ENCODE results near the gene PPM1A. TPM values are rescaled to one million over a fixed set of nuclear protein-coding genes. Genes with fewer than 3 reads are reported as not detected.

Gene PPM1A
- polyA plus RNA-seq, 3 donors = 64.2 to 82.6 (median 76.0) TPM

DNA sequence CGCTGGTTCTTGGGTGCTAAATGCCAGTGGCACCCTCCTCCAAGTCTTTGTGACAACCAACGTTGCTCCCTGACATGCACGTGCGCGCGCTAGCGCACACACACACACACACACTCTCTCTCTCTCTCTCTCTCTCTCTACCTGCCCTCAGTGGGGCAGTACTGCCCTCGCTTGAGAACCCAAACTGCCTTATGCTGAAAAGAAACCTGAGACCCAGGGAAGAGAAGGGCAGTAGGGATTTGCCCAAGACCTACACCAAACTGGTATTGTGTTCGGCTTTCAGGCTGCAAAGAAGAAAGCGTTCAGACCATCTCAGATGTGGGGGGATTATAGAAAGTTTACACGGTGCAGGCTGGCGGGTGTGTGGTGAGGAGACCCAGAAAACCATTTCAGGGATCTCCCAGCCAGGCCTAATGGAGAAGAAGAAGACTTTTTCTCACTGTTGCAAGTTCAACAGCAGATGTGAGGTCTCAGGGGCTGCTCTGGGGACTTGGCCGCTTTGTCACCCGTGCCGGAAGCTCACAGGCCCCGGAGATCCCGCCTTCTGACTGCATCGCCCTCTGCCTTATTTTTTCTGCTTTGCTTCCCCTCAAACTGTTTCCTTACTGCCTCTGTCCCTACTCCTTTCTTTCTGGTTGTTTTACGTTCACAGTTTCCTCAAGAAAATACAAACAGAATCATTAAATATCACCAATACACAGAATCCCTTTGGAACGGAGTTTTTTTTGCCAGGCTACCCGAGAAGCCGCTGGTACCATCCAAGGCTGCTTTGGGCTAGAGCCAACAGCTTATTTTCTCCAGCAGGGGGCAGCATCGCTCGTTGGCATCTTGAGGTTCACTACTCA lies 82.4 kb downstream of the PPM1A start:
- peak; percentile 61 to 83 (median 76) for DNase-seq (ENCODE audit: extremely low read depth in 1 of 11, low read depth in 9 of 11, low spot score in 4 of 11)

DNA sequence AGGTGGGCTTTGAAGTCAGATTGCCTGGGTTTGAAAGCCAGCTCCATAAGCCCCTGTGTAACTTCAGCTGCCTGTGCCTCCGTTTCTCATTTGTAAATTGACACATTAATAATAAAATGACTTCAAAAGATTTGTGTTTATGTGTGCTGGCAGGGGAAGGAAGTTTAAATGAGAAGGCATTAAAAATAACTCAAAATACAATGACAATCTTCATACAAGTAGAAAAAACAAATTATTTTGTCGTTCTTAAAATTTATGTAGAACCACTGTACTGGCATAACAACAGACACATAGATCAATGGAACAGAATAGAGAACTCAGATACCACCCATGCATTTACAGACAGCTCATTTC lies 83.0 kb downstream of the PPM1A start:
- no peak for DNase-seq (ENCODE audit: extremely low read depth in 1 of 11, low read depth in 9 of 11, low spot score in 4 of 11)

DNA sequence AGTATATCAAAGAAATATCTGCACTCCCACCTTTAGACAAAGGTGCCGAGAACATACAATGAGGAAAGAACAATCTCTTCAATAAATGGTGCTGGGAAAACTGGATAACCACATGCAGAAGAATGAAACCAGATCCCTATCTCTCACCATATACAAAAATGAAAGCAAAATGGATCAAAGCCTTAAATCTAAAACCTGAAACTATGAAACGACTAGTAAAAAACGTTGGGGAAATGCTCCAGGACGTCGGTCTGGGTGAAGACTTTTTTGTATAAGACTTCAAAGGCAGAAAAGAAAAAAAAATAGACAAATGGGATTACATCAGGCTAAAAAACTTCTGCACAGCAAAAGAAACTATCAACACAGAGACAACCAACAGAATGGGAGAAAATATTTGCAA lies 83.8 kb downstream of the PPM1A start:
- no peak for DNase-seq (ENCODE audit: extremely low read depth in 1 of 11, low read depth in 9 of 11, low spot score in 4 of 11)

DNA sequence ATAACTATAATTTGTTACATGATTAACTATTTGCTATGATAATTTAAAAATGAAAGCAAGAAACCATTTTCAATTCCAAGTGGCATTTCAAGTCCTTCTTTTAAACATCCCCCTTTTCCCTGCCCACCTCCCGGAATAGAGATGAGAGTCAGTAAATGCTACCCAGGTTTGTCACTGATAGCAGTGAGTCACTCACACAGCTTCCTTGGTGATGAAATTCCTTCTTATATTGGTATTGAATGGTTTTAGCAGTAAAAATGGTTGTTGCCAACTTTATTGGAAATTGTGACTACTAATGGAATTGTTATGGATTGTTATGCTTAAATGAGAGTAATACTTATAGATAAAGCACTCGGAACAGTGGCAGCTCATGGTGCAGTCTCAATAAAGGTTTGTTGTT lies 90.5 kb downstream of the PPM1A start:
- no peak for DNase-seq (ENCODE audit: extremely low read depth in 1 of 11, low read depth in 9 of 11, low spot score in 4 of 11)

DNA sequence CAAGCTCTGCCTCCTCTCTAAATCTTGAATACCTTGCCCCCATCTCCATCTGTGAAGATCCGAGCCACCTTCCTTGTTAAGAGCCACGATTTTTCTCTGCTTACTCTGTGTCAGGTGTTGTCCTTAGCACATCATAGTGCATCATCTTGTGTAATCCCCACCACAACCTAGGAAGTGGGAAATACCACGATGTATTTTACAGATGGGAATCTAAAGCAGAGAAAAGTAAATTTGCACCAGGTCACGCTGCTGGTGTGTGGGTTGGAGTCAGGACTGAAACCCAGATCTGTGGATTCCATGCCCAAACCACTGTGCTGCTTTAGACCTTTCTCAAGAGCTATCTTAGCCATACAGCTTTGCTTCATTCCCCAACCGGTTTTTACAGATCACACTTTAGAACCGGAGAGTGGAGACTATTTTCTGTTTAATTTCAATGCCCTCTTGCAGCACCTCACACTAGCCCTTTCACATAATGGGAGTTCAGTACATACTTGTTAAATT lies 94.6 kb downstream of the PPM1A start:
- no peak for DNase-seq (ENCODE audit: extremely low read depth in 1 of 11, low read depth in 9 of 11, low spot score in 4 of 11)

DNA sequence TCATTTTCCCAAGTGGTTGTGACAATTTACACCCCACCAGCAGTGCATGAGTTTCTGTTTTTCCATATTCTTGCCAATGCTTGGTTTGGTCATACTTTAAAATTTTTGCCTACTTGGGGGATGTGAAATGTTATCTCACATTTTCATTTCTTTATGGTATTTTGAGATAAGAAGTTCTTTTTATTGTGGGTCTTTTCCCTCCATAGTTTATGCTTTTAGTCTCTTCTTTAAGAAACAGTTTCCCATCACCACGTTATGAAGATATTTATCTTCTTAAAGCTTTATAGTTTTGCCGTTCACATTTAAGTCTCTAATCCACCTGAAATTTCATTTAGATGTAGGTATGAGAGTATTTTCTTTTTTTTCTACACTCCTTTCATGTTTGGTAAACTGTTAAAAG lies 95.7 kb downstream of the PPM1A start:
- no peak for DNase-seq (ENCODE audit: extremely low read depth in 1 of 11, low read depth in 9 of 11, low spot score in 4 of 11)

DNA sequence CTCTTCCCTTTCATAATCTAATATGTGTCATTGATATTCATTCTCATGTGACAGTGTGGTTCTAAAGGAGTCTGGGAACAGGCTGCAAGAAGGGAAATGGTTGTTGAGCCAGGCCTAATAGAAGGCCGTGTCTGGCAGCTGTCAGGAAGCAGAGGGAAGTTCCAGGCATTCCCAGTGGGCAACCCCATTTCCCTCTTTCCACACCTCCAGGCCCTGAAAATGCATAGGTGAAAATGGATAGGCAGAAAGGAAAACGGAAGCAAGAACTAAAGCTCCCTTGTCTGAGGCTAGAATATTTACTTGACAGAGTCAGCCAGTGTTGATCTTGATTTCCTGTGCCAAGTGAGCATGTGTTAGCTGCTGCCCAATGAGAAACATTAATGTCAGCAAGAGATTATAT lies 97.7 kb downstream of the PPM1A start:
- no peak for DNase-seq (ENCODE audit: extremely low read depth in 1 of 11, low read depth in 9 of 11, low spot score in 4 of 11)

DNA sequence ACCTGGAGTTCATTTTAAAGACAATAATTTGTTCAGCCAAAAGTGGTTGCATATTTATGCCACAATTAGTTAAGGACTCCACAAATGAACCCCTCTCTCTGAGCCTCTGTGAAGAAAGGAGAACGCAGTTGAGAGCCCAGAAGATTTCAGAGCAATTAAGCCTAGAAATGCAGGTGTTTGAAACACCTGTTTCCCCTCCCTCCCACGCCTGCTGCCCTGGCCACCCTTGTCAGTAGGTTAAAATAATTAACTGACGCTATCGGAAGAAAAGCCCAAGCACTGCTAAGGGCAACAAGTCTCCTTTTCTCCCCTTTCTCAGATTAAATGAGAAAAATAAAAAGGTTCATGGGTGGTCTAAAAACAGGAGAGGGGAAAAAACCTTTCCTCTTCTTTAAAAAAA lies 99.2 kb downstream of the PPM1A start:
- DNase-seq (ENCODE audit: extremely low read depth in 1 of 11, low read depth in 9 of 11, low spot score in 4 of 11) = no peak

Other genes with a start within 250 kb of the PPM1A start
- 100 to 1,000 TPM in 2 of 3 donors, 10 to 100 TPM in 1; 82.3 to 109 (median 105) TPM for gene PCNX4, start 157.3 kb upstream of the PPM1A start, polyA plus RNA-seq (ENCODE audit: insufficient read length in 3 of 3)
- gene DHRS7, start 83.8 kb upstream of the PPM1A start, polyA plus RNA-seq (ENCODE audit: insufficient read length in 3 of 3) = 10 to 100 TPM; 76.1 to 83.0 (median 76.5) TPM
- gene C14orf39, start 236.8 kb downstream of the PPM1A start, polyA plus RNA-seq (ENCODE audit: insufficient read length in 3 of 3) = 1 to 10 TPM in 1 of 3 donors, under 1 TPM in 2; 0.32 to 1.1 (median 0.76) TPM

All from renal cortex interstitium (tissue), 11 donors.